K562 (cell line): ENCODE results near the gene TMEM266. TPM values are rescaled to one million over a fixed set of nuclear protein-coding genes. Genes with fewer than 3 reads are reported as not detected.

Source experiments
- CXXC5 ChIP-seq: fragments of 250-450 bp; sonication (Bioruptor Pico); IDR thresholded peaks from 2 replicates; pipeline ENCODE4 v1.8.0; 2022; ENCODE audit warnings: inconsistent platforms, mild to moderate bottlenecking, moderate library complexity
- DEAF1 ChIP-seq: fragments of 450-650 bp; formaldehyde crosslinking; IDR thresholded peaks from 2 replicates; pipeline ENCODE4 v1.4.0; 2020; ENCODE audit warnings: mild to moderate bottlenecking, moderate library complexity
- MAZ ChIP-seq, 2 experiments: fragments of 450-650 bp in 1 of 2; sonication (generic) in 1 of 2; formaldehyde crosslinking; IDR thresholded peaks in 1 of 2; conservative IDR thresholded peaks in 1 of 2; 2 replicates each; pipeline versions ENCODE4 v1.4.0 to v1.5.0; 2020; ENCODE audit warnings: mild to moderate bottlenecking in 1 of 2, missing genetic modification reagents in 1 of 2
- NFE2L1 ChIP-seq: fragments of 450-650 bp; IDR thresholded peaks from 2 replicates; pipeline ENCODE4 v1.6.1; 2016; ENCODE audit warnings: missing genetic modification characterization, low read depth, mild to moderate bottlenecking, missing compliant biosample characterization, moderate library complexity, borderline replicate concordance
- TRIM25 ChIP-seq: fragments of 450-650 bp; IDR thresholded peaks from 2 replicates; pipeline ENCODE4 v1.7.0; 2016; ENCODE audit warnings: borderline replicate concordance
- ZNF354B ChIP-seq: fragments of 250-450 bp; sonication (Bioruptor Pico); IDR thresholded peaks from 2 replicates; pipeline ENCODE4 v1.4.0; 2020
- ZNF407 ChIP-seq: fragments of 450-650 bp; IDR thresholded peaks from 2 replicates; pipeline ENCODE4 v1.6.1; 2016; ENCODE audit warnings: low read depth
- polyA plus RNA-seq, 8 experiments: library from polyadenylated mRNA; depleted of rRNA in 4 of 8; stranded (reverse) in 5 of 8; unstranded in 3 of 8; fragments of >200 nt; fragmentation: Nextera tagmentation in 2 of 8; fragmentation: Illumina TruSeq in 1 of 8; extraction: Ambion mirVana in 2 of 8; extraction: Trizol in 1 of 8; gene quantifications; 2 replicates each; pipeline versions ENCODE4 v1.2.1 to v1.2.3, GENCODE V29; 2011 to 2014; ENCODE audit warnings: inconsistent platforms in 1 of 8, missing spikeins in 1 of 8
- total RNA-seq, 7 experiments: library from RNA; depleted of rRNA in 6 of 7; stranded (reverse); fragments of >200 nt in 6 of 7; fragmentation: Illumina TruSeq in 2 of 7; extraction: Trizol in 2 of 7; gene quantifications; 2 replicates each; pipeline versions ENCODE4 v1.2.1 to v1.2.3, GENCODE V29; 2011 to 2021; ENCODE audit warnings: low replicate concordance in 1 of 7
- TF ChIP-seq, protein P1 (sequence below): fragments of 250-450 bp; sonication (Bioruptor Pico); IDR thresholded peaks from 2 replicates; pipeline ENCODE4 v1.4.0; 2020

TMEM266 gene
- total and polyA plus RNA-seq, 9 of the 15 experiments (the other 6 are each of a cell fraction or from before 2014, with no cell fraction given), result not detected

DNA sequence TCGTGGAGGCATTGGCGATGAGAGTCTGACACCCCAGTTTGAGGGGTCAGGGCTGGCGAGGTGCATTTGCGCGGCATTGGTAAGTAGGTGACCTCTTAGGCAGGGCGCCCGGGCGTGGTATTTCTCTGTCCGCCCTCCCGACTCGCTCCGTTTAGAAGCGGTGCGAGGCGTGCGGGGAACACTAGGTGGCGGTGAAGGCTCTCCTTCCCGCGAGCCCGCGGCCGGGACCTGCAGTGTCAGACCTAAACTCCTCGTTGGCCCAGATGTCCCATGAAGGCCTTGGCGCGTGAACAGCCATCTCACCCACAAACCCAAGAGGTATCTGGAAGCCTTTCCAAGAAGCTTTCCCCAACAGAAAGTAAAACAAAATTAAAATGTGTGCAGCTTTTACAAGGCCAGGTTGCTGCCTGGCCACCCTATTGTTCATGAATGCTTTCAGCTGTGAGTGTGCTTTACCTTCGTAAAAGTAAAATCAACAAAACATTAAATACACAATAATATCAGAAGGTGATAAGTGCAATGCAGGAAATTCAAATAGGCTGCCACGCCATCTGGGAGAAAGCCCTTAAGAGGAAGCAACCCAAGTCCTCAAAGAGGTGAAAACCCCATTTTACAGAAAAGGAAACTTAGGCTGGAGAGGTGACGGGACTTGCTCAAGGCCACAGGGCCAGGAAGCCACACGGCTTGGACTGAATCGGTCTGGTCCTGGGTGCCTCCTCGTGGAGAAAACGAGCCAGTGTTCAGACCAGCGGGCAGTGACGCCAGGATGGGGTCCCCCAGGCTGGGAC, 131.2 kb downstream of the TMEM266 start (continued):
- TF ChIP-seq TRIM25 (no peak), ZNF354B (CRISPR knock-in tag) (no peak), CXXC5 (CRISPR knock-in tag) (peak; percentile 25; the same call in 1 of the 2 replicates), DEAF1 (CRISPR knock-in tag) (peak; percentile 70), MAZ (CRISPR knock-in tag; conservative IDR thresholded peaks at IDR 0.05 in 1 of 2, IDR thresholded peaks at IDR 0.05 in 1 of 2) (peak in 1 of 2 experiments; percentile 56; a peak in 2 of 4 replicates), NFE2L1 (tag) (no peak), ZNF407 (no peak)
- TF ChIP-seq, protein P1, sequence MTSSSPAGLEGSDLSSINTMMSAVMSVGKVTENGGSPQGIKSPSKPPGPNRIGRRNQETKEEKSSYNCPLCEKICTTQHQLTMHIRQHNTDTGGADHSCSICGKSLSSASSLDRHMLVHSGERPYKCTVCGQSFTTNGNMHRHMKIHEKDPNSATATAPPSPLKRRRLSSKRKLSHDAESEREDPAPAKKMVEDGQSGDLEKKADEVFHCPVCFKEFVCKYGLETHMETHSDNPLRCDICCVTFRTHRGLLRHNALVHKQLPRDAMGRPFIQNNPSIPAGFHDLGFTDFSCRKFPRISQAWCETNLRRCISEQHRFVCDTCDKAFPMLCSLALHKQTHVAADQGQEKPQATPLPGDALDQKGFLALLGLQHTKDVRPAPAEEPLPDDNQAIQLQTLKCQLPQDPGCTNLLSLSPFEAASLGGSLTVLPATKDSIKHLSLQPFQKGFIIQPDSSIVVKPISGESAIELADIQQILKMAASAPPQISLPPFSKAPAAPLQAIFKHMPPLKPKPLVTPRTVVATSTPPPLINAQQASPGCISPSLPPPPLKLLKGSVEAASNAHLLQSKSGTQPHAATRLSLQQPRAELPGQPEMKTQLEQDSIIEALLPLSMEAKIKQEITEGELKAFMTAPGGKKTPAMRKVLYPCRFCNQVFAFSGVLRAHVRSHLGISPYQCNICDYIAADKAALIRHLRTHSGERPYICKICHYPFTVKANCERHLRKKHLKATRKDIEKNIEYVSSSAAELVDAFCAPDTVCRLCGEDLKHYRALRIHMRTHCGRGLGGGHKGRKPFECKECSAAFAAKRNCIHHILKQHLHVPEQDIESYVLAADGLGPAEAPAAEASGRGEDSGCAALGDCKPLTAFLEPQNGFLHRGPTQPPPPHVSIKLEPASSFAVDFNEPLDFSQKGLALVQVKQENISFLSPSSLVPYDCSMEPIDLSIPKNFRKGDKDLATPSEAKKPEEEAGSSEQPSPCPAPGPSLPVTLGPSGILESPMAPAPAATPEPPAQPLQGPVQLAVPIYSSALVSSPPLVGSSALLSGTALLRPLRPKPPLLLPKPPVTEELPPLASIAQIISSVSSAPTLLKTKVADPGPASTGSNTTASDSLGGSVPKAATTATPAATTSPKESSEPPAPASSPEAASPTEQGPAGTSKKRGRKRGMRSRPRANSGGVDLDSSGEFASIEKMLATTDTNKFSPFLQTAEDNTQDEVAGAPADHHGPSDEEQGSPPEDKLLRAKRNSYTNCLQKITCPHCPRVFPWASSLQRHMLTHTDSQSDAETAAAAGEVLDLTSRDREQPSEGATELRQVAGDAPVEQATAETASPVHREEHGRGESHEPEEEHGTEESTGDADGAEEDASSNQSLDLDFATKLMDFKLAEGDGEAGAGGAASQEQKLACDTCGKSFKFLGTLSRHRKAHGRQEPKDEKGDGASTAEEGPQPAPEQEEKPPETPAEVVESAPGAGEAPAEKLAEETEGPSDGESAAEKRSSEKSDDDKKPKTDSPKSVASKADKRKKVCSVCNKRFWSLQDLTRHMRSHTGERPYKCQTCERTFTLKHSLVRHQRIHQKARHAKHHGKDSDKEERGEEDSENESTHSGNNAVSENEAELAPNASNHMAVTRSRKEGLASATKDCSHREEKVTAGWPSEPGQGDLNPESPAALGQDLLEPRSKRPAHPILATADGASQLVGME (CRISPR knock-in tag), result no peak
